Fibroblast of mammary gland (primary cell): ENCODE results near the gene FXYD2.

ENCODE experiments used
- DNase-seq: peaks from one replicate; pipeline ENCODE4 v3.0.0-alpha.2; 2010; ENCODE audit warnings: low read depth
- H3K4me3 ChIP-seq: 2 replicates; pipeline ENCODE4 v1.5.1; 2011; ENCODE audit warnings: low read depth, mild to moderate bottlenecking, low read length, moderate library complexity; ENCODE audit not compliant: control insufficient read depth
- CTCF ChIP-seq: conservative IDR thresholded peaks from 2 replicates; pipeline ENCODE4 v1.5.1; 2011; ENCODE audit warnings: low read depth, low read length, inconsistent platforms; ENCODE audit not compliant: control insufficient read depth, insufficient read depth

Gene FXYD2

DNA sequence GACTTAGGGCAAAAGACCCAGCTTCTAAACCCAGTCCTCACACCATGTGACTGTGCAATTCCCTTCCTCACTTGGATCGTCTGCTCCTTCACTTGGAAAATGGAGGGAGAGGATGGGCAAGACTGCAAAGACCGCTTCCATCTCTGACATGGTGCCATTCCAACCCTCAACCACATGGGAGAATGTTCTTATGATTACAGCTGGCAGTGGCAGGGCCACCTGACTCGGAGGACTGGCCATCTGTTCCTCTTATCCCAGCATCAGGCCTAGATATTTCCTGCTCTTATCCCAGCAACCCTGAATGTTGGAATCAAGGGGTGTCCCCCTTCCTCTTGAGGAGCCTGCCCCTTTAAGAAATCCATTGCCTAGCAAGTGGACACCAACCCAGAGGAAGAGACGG lies 42.9 kb downstream of the FXYD2 start:
- no peak for DNase-seq
- H3K4me3 ChIP-seq: no peak overlapping the region
- TF ChIP-seq CTCF: no peak

GRCh38 chr11:117780456-117780855 lies 44.1 kb downstream of the FXYD2 start:
- no peak overlapping the region for H3K4me3 ChIP-seq
- no peak for TF ChIP-seq CTCF
- DNase-seq: no peak

- DNase-seq: no peak
- no peak for TF ChIP-seq CTCF
- H3K4me3 ChIP-seq: no peak overlapping the region
Measured at GRCh38 chr11:117774553-117774952, 50.0 kb downstream of the FXYD2 start.

DNA sequence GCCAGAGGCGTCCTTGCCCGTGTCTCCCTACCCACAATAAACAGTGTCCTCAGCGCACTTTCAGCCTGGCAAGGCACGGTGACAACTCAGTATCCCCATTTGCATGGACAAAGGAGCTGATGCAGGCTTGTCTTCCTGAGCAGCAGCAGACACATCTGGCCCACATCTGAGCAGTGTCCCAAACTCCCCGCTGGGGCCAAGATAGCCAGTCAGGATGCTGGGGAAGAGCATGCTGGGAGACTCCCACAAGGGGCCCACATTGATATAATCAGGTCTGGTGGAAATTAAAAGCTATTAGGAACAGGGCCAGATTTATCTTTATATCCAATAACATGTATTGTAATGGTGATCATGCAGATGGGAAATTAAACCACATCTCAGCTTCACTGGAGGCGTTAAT lies 52.2 kb downstream of the FXYD2 start:
- H3K4me3 ChIP-seq: no peak overlapping the region
- DNase-seq: no peak
- TF ChIP-seq CTCF: no peak

DNA sequence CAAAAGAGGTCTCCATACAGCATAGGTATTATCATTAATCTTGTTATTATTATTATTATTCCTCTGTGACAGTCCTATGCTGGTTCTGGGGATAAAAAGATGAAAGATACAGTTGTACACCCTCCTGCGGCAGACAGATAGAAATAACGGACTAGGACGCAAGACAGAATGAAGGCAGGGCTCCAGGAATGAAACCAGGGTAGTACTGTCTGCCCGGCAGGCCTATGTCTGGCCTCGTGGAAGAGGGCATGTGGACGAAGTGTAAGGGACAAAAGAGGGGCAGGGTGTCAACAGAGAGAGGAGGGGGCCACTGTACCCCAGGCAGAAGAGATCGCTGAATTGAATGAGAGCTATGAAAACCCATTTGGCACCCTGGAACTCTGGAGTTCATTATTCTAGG lies 52.7 kb downstream of the FXYD2 start:
- DNase-seq: no peak
- no peak for TF ChIP-seq CTCF
- H3K4me3 ChIP-seq: no peak overlapping the region

GRCh38 chr11:117771197-117771596 lies 53.3 kb downstream of the FXYD2 start:
- no peak for DNase-seq
- TF ChIP-seq CTCF: no peak
- H3K4me3 ChIP-seq: no peak overlapping the region

DNA sequence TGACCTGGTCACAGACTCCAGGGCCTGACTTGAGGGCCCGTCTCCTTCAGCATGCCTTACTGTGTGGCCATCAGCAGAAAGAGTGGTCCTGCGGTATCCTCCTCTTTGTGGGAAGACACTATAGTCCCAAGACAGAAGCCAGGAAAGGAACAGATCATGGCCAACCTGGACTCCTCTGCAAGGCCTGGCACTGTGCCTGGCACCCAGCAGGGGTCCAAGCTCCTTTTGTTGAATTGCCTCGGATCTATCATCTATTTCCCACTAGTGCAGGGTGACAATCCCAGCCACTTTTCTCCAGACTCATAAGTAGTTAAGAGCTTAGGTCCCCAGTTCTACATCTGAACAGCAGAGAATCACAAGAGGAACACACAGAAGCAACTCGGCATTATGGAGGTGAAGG lies 54.5 kb downstream of the FXYD2 start:
- H3K4me3 ChIP-seq: no peak overlapping the region
- no peak for TF ChIP-seq CTCF
- DNase-seq: no peak
